HG03575 (cell line): ENCODE measurements around the gene MB21D2.
A peak's percentile ranks its signal among the peaks of the same experiment; 100 is the strongest.
"Not testable (repeated sequence)": the region's sequence is repeated elsewhere in the genome, so short reads cannot be mapped to it uniquely, and the experiment has no call there.

Experiments
- ATAC-seq: cut with Tn5 transposase; IDR thresholded peaks from one replicate; pipeline ENCODE4 v1.9.1; 2021; ENCODE audit not compliant: unreplicated experiment, insufficient number of reproducible peaks, low FRiP score; ENCODE audit errors: extremely low read depth

MB21D2 gene

GRCh38 chr3:192867645-192868044 is 50.0 kb downstream of the MB21D2 start:
- no peak for ATAC-seq

- no peak for ATAC-seq
Measured at GRCh38 chr3:192866804-192867203, 50.9 kb downstream of the MB21D2 start.

- no peak for ATAC-seq
Measured at GRCh38 chr3:192864941-192865340, 52.7 kb downstream of the MB21D2 start.

GRCh38 chr3:192863091-192863420 is 54.6 kb downstream of the MB21D2 start:
- no peak for ATAC-seq

- no peak for ATAC-seq
Measured at GRCh38 chr3:192862408-192863090, 55.1 kb downstream of the MB21D2 start.

GRCh38 chr3:192861972-192862371 is 55.7 kb downstream of the MB21D2 start:
- no peak for ATAC-seq

- no peak for ATAC-seq
Measured at GRCh38 chr3:192860454-192860853, 57.2 kb downstream of the MB21D2 start.

GRCh38 chr3:192858849-192859585 is 58.6 kb downstream of the MB21D2 start:
- ATAC-seq: no peak

- no peak for ATAC-seq
Measured at GRCh38 chr3:192857260-192857661, 60.4 kb downstream of the MB21D2 start.

- no peak for ATAC-seq
Measured at GRCh38 chr3:192855434-192855833, 62.2 kb downstream of the MB21D2 start.

- no peak for ATAC-seq
Measured at GRCh38 chr3:192851821-192852372, 65.8 kb downstream of the MB21D2 start.

GRCh38 chr3:192850451-192850981 is 67.1 kb downstream of the MB21D2 start:
- ATAC-seq: peak; percentile 64

- not testable (repeated sequence) for ATAC-seq
Measured at GRCh38 chr3:192849821-192850220, 67.8 kb downstream of the MB21D2 start.

- no peak for ATAC-seq
Measured at GRCh38 chr3:192848371-192849233, 69.1 kb downstream of the MB21D2 start.

- no peak for ATAC-seq
Measured at GRCh38 chr3:192847941-192848340, 69.7 kb downstream of the MB21D2 start.

- ATAC-seq: no peak
Measured at GRCh38 chr3:192845526-192845855, 72.2 kb downstream of the MB21D2 start.

- ATAC-seq: no peak
Measured at GRCh38 chr3:192844836-192845525, 72.7 kb downstream of the MB21D2 start.

- no peak for ATAC-seq
Measured at GRCh38 chr3:192844486-192844765, 73.2 kb downstream of the MB21D2 start.
